Left renal cortex interstitium (tissue), 4 donors: ENCODE data around the gene HMCES. TPM values are rescaled to one million over a fixed set of nuclear protein-coding genes. Genes with fewer than 3 reads are reported as not detected.
A peak's percentile ranks its signal among the peaks of the same experiment; 100 is the strongest.

ENCODE experiments used
- DNase-seq, 4 donors: peaks; one replicate each; pipeline ENCODE4 v3.0.0-alpha.2; 2013; ENCODE audit warnings: low read depth in 4 of 4, low spot score in 2 of 4, missing footprints in 1 of 4
- polyA plus RNA-seq, 4 donors: library from polyadenylated mRNA; unstranded; fragments of 120-200 nt; gene quantifications; one replicate each; pipeline ENCODE4 v1.2.1, GENCODE V29; 2013; ENCODE audit not compliant: insufficient read length in 4 of 4

HMCES gene
- polyA plus RNA-seq, 4 donors, result 47.3 to 56.5 (median 53.3) TPM

GRCh38 chr3:129291236-129291886 is 12.7 kb downstream of the HMCES start:
- DNase-seq, result no peak

GRCh38 chr3:129295286-129295685 is 16.6 kb downstream of the HMCES start:
- no peak for DNase-seq

GRCh38 chr3:129304146-129304961 is 25.7 kb downstream of the HMCES start:
- DNase-seq, result no peak

GRCh38 chr3:129304962-129305222 is 26.2 kb downstream of the HMCES start:
- no peak for DNase-seq

GRCh38 chr3:129305592-129306091 is 27.0 kb downstream of the HMCES start:
- DNase-seq, result peak in 3 of 4 donors; percentile 60 to 74 (median 69)

GRCh38 chr3:129308636-129309035 is 30.0 kb downstream of the HMCES start:
- no peak for DNase-seq

GRCh38 chr3:129310111-129311011 is 31.7 kb downstream of the HMCES start:
- no peak for DNase-seq

GRCh38 chr3:129311054-129311902 is 32.6 kb downstream of the HMCES start:
- DNase-seq, result no peak

- DNase-seq, result no peak
These were observed 33.5 kb downstream of the HMCES start for GRCh38 chr3:129312021-129312639.

GRCh38 chr3:129312671-129313414 is 34.2 kb downstream of the HMCES start:
- DNase-seq, result no peak

GRCh38 chr3:129313415-129313664 is 34.7 kb downstream of the HMCES start:
- no peak for DNase-seq

- no peak for DNase-seq
These were observed 35.2 kb downstream of the HMCES start for GRCh38 chr3:129313665-129314385.

GRCh38 chr3:129314386-129315222 is 35.9 kb downstream of the HMCES start:
- peak in 3 of 4 donors; percentile 78 to 87 (median 80) for DNase-seq

- DNase-seq, result no peak
These were observed 36.7 kb downstream of the HMCES start for GRCh38 chr3:129315223-129315997.

- DNase-seq, result no peak
These were observed 37.3 kb downstream of the HMCES start for GRCh38 chr3:129315998-129316247.

GRCh38 chr3:129316248-129317013 is 37.8 kb downstream of the HMCES start:
- peak; percentile 75 to 87 (median 80) for DNase-seq
